ENCODE results near the gene ZCCHC4. TPM values are rescaled to one million over a fixed set of nuclear protein-coding genes. Genes with fewer than 3 reads are reported as not detected.

ZCCHC4 gene, protein sequence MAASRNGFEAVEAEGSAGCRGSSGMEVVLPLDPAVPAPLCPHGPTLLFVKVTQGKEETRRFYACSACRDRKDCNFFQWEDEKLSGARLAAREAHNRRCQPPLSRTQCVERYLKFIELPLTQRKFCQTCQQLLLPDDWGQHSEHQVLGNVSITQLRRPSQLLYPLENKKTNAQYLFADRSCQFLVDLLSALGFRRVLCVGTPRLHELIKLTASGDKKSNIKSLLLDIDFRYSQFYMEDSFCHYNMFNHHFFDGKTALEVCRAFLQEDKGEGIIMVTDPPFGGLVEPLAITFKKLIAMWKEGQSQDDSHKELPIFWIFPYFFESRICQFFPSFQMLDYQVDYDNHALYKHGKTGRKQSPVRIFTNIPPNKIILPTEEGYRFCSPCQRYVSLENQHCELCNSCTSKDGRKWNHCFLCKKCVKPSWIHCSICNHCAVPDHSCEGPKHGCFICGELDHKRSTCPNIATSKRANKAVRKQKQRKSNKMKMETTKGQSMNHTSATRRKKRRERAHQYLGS
- total RNA-seq: 1 to 10 TPM; 4.4 to 7.9 (median 6.2) TPM
- 10 to 100 TPM in 1 of 3 donors, 1 to 10 TPM in 2; 5.3 to 12.9 (median 6.6) TPM for polyA plus RNA-seq
- long read RNA-seq, donor 1, partial matches to known transcripts: 0 of 2 reads
- long read RNA-seq, donor 1, other reads (novel, unspliced or antisense): 1 of 2 reads
- long read RNA-seq, donor 2, partial matches to known transcripts: 1 of 12 reads
- long read RNA-seq, donor 2, other reads (novel, unspliced or antisense): 7 of 12 reads

DNA sequence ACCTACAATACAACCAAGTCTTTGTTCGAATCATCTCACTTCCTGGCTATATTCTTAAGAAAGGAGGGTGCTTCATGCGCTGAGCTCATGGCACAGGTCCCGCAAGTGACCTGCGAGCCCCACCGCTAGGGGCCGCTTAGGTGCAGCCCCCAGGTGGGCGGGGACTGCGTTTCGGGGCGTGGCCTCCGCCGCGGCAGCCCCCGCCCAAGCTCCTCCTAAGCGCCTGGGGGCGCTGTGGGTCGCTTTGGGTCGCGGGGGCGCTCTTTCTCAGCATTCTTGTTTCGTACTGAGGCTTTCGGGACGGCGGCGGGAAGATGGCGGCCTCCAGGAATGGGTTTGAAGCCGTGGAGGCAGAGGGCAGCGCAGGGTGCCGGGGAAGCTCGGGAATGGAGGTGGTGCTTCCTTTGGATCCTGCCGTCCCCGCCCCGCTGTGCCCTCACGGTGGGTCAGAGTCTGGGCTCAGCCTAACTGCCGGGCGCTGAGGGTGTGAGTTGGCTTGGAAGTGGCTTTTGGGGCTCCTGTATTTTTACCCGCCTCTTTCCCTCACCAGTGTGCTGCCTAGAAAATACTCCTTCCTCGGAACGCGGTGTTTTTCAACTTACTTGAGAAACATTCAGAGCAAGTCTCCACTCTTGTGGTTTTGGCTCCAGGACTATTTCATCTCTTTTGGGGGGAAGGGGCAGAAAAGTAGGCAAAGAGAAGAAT lies at the start of gene ZCCHC4:
Gene ZCCHC4 (plus strand): TSS at position 279 of the 705 bp plus-strand sequence. CDS start 36 bp downstream, at position 315.
- 0 to 1% (median 0%) methylated on average over 38 to 40 of the region's 40 CpGs for WGBS, 3 donors
- Histone ChIP-seq H3K36me3 (ENCODE audit: insufficient read depth in 1 of 2, low read depth in 1 of 2) (peaks cover 0 to 26% of the 10 kb centered on the region in 2 donors), H3K4me3 (peak within 1 kb of the TSS; percentile 90), H3K27ac (peak within 1 kb of the TSS; percentile 70), H3K4me1 (peaks cover 9% of the 10 kb centered on the region), H3K27me3 (ENCODE audit: insufficient read depth in 3 of 3, low read length in 2 of 3) (no peaks in the 10 kb centered on the region), H3K9me3 (no peaks in the 10 kb centered on the region)
- peak; percentile 100 for ATAC-seq
- TF ChIP-seq, protein P1, sequence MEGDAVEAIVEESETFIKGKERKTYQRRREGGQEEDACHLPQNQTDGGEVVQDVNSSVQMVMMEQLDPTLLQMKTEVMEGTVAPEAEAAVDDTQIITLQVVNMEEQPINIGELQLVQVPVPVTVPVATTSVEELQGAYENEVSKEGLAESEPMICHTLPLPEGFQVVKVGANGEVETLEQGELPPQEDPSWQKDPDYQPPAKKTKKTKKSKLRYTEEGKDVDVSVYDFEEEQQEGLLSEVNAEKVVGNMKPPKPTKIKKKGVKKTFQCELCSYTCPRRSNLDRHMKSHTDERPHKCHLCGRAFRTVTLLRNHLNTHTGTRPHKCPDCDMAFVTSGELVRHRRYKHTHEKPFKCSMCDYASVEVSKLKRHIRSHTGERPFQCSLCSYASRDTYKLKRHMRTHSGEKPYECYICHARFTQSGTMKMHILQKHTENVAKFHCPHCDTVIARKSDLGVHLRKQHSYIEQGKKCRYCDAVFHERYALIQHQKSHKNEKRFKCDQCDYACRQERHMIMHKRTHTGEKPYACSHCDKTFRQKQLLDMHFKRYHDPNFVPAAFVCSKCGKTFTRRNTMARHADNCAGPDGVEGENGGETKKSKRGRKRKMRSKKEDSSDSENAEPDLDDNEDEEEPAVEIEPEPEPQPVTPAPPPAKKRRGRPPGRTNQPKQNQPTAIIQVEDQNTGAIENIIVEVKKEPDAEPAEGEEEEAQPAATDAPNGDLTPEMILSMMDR (IDR thresholded peaks at IDR 0.05): peak; percentile 97
- DNase-seq: peak; percentile 86 to 92
- intact Hi-C loops (cut with DNase I): loop anchor here (5.0 to 10.0 kb wide), 3 partner anchors 65 to 150 kb away; partner anchors contain the start of genes SEPSECS (in 2 of the 2) and ANAPC4 (in 1 of the 2)

DNA sequence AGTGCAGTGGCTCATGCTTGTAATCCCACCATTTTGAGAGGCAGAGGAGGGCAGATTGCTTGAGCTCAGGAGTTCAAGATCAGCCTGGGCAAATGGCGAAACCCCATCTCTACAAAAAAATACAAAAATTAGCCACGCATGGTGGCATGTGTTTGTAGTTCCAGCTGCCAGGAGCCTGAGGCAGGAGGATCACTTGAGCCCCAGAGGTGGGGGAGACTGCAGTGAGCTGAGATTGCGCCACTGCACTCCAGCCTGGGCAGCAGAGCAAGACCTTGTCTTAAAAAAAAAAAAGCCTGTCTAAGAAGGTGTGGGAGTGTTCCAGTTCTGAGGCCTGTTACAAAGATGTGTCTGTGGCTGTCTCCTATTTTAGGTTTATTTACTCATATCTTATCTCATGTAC lies 40.7 kb upstream of the ZCCHC4 start:
- WGBS, 3 donors: 93% methylated on average over 3 of the region's 3 CpGs
- Histone ChIP-seq H3K36me3 (ENCODE audit: insufficient read depth in 1 of 2, low read depth in 1 of 2) (peaks cover 0 to 10% of the 10 kb centered on the region in 2 donors), H3K27ac (no peak overlapping the region), H3K9me3 (no peaks in the 10 kb centered on the region), H3K4me3 (no peak overlapping the region), H3K4me1 (no peaks in the 10 kb centered on the region), H3K27me3 (ENCODE audit: insufficient read depth in 3 of 3, low read length in 2 of 3) (no peaks in the 10 kb centered on the region)
- ATAC-seq: no peak
- intact Hi-C loops (cut with DNase I): no loop called here
- TF ChIP-seq, protein P1 (IDR thresholded peaks at IDR 0.05): no peak
- no peak for DNase-seq

DNA sequence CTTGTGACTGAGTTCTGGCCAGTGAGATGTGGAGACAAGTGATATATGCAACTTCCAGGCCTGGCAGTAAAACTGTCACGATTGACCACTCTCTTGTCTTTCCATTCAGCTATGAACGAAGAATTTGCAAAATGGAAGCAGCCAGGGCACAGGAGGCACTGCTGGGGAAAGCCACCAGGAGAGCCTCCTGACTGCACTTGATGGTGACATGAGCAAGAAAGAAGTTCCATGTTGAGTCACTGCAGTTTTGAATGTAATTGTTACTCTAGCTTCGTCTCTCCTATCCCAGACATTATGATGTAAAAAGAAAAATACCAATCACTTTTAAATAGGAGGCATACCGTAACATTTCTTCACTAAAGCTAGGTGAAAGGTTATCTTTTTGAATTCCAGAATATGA lies 32.4 kb upstream of the ZCCHC4 start:
- WGBS, 3 donors: 85 to 93% (median 89%) methylated on average over 4 of the region's 4 CpGs
- no peaks in the 10 kb centered on the region for H3K27me3 ChIP-seq (ENCODE audit: insufficient read depth in 3 of 3, low read length in 2 of 3)
- TF ChIP-seq, protein P1 (IDR thresholded peaks at IDR 0.05): no peak
- H3K9me3 ChIP-seq: no peaks in the 10 kb centered on the region
- H3K4me3 ChIP-seq: no peak overlapping the region
- no peak for DNase-seq
- no peaks in the 10 kb centered on the region for H3K4me1 ChIP-seq
- intact Hi-C loops (cut with DNase I): no loop called here
- no peak for ATAC-seq
- H3K27ac ChIP-seq: no peak overlapping the region
- peaks cover 0 to 19% of the 10 kb centered on the region in 2 donors for H3K36me3 ChIP-seq (ENCODE audit: insufficient read depth in 1 of 2, low read depth in 1 of 2)

DNA sequence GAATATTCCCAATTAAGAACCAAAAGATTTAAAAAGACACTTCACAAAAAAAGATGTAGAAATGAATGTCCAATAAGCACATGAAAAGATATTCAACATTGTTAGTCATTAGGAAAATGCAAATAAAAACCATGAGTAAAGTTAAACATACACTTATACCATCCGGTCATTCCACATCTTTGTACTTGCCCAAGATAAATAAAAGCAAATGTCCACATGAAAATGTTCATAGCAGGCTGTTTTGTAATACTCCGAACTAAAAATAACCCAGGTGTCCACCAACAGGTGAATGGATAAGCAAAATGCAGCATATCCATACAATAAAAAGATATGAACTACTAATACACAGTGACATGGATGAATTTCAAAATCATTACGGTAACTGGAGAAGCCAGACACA lies 28.6 kb upstream of the ZCCHC4 start:
- Histone ChIP-seq H3K36me3 (ENCODE audit: insufficient read depth in 1 of 2, low read depth in 1 of 2) (peaks cover 0 to 4% of the 10 kb centered on the region in 2 donors), H3K27me3 (ENCODE audit: insufficient read depth in 3 of 3, low read length in 2 of 3) (no peaks in the 10 kb centered on the region), H3K4me1 (no peaks in the 10 kb centered on the region), H3K9me3 (no peaks in the 10 kb centered on the region), H3K4me3 (no peak overlapping the region), H3K27ac (no peak overlapping the region)
- TF ChIP-seq, protein P1 (IDR thresholded peaks at IDR 0.05): no peak
- ATAC-seq (no peak), DNase-seq (no peak)
- 82 to 84% (median 82%) methylated on average over 3 of the region's 3 CpGs for WGBS, 3 donors
- intact Hi-C loops (cut with DNase I): no loop called here
